HG02943 (cell line): ENCODE results near the gene NFE2L2.
"Not testable (repeated sequence)": the region's sequence is repeated elsewhere in the genome, so short reads cannot be mapped to it uniquely, and the experiment has no call there.

Source experiments
- ATAC-seq: cut with Tn5 transposase; IDR thresholded peaks from one replicate; pipeline ENCODE4 v1.9.1; 2021; ENCODE audit warnings: mild to moderate bottlenecking, low read depth, moderate library complexity; ENCODE audit not compliant: unreplicated experiment

Gene NFE2L2

DNA sequence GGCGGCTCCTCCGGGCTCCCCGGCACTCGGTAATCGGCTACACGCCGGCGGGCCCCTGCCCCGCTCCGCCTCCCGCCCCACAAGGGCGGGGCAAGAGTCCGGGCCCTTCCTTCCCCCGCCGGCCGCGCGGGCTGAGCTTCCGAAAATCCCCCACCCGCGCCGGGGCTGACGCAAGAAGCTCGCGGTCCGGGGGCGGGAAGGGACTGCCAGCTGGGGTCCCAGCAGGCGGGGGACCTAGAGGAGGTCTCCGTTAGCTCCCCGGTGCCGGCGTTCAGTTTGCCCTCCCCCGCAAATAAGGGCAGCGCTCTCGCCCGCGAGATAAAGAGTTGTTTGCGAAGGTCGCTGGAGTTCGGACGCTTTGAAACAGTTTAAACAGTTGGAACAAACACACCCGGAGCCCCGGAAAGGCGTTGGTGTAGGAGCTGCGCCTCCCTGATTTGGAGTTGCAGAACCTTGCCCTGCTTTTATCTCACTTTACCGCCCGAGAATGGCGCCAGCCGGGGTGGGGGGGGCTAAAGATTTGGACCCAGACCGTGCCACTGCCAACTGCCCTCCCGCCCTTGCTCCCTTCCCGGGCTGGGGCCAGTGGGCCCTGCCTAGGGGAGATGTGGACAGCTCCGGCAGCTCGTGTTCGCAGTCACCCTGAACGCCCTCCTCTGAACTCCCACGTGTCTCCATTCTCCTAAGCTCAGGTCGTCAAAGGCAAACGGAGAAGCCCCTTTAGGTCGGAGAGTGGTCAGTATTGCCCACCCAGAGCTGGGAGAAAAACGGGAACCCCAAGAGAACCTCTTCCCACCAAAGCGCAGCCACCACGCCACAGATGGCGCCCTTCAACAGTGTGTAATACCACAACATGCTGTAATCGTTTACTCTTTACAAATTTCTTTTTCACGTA, at the start of gene NFE2L2:
TSS of gene NFE2L2 (minus strand) at position 35 of the 895 bp plus-strand sequence. CDS start 151 bp downstream, outside the sequence.
- ATAC-seq, result peak; percentile 57

DNA sequence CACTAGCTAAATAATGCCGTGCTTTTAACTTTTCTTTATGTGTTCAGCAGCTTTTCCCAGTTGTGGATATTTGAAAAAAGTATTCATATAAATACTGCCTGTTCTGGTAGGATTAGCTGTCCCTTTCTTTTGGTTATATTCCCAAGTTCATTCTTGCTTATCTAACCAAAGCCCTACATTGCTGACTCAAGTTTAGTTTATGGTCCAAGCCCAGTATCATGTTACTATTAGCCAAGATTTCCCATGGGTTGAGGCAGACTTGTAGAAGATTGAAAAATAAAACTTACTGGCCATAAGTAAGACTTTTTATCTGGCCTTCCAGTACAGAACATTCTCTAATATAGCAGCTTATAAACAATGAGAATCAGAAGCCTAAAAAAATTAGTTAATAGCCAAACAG, 49.7 kb upstream of the NFE2L2 start:
- ATAC-seq, result no peak

DNA sequence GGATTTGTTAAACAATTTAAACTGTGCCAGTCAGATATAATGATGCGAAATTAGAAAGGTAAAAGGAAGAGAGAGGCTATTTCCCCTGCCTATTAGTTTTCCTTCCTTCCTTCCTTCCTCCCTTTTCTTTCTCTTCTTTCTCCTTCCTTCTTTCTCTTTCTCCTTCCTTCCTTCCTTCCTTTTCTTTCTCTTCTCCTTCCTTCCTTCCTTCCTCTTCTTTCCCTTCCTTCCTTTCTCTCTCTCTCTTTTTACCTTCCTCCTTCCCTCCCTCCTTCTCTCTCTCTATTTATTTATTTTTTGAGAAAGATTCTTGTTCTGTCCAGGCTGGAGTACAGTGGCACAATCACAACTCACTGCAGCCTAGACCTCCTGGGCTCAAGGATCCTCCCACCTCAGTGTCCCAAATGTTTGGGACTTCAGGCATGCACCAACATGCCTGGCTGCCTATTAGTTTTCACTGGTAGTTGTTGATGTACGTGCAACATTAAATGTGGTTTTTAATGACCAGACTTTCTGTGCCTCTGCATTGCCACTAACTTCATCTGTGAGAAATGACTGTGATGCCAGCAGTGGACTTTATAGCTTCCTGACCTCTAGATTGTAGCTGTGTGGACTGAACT, 48.7 kb upstream of the NFE2L2 start:
- ATAC-seq, result no peak

DNA sequence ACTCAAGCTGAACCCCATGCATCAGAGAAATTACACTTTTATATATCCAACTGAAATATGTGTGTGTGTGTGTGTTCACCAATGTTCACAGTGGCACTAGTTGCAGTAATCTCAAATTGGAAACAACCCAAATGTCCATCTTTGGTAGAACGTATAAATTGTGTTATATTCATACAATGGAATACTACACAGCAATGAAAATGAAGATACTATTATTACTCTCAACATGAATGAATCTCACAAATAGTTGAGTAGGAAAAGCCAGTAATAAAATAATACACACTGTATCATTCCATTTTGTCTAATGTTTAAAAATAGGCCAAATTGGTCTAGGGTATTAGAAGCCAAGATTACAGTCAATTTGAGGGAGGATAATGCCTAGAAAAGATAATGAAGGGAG, 48.0 kb upstream of the NFE2L2 start:
- no peak for ATAC-seq

DNA sequence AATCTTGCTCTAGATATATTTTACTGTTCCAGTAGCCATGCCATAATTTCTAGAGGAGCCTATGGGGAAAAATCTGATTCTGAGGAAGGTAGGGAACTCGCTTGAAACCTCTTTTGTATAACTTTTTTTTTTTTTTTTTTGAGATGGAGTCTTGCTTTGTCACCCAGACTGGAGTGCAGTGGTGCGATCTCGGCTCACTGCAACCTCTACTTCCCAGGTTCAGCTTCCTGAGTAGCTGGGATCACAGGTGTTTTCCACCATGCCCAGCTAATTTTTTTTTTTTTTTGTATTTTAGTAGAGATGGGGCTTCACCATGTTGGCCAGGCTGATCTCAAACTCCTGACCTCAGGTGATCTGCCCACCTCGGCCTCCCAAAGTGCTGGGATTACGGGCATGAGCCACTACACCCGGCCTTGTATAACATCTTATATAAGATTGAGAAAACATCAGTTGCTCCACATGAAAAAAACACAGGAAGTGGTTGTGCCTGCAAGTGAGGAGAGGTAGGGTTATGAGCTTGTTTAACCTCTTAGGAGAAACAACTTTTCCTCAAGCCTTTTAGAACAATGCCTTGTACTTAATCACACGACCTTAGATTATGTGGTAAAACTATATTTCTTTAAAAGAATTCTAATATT, 45.3 kb upstream of the NFE2L2 start:
- ATAC-seq, result not testable (repeated sequence)

DNA sequence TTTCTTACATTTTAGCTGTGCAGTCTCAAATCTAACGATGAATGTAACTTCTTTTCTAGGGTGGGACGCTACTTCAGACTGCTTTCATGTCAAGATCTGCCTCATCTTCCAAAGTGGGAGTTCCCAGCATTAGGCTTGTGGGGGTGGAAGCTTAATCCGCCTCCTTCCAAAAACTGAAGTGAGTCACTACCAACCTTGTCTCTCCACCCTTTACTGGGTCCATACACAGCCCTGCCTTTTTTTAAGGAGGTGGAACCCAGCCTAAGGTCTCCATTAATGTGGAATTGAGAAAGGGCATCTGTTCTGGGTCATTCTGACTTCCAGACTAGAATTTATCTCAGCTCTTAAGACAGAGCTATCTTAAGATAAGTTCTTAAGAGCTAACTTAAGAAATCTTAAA, 42.0 kb upstream of the NFE2L2 start:
- ATAC-seq, result no peak

DNA sequence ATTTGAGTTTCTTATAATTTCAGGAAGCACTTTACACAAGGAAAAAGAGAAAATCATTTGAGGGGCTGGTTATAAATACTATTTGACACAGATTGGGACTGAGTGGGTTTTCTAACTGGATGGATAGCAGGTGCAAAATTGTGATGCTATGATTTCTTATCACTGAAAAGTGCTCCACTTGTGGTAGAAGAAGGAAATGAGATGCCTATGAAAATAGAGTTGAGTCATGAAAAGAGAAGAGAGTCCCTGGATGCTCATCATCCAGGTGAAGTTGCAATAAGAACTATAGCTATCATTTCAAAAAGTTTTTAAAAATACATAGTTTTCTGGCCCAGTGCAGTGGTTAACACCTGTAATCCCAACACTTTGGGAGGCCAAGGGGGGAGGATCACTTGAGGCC, 39.4 kb upstream of the NFE2L2 start:
- no peak for ATAC-seq

DNA sequence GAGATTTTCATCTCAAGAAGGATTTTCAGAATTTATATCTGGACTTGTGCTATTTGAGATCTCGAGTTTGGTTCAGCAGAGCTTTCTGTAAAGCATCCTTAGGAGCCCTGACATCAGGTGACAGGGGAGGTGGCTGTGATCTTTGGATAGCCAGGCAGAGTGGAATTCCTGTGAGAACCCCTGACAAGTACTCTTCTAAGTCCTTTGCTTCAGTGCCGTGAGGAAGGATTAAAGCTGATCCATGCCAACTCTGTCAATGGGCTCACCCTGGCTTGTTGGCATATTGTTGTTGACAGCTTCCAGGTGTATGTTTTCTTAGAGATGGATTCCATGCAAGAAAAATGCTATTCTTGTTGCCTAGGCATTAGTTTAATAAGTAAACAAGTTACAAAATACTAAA, 38.0 kb upstream of the NFE2L2 start:
- no peak for ATAC-seq

DNA sequence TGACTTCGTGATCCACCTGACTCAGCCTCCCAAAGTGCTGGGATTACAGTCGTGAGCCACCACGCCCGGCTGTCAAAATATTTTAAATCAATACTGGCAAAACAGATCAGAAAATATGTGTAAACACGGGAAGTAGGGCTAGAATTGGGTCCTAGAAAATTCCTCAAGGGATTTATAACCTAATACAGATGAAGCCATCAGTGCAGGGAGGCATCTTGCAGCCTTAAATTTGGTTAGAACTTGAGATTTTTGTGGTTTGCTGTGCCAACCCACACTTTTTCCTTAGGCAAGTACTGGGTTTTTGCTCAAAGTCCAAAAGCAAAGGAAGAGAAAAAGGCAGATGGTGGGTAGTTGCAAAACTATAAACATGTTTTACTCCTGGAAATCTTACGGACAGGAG, 33.7 kb upstream of the NFE2L2 start:
- no peak for ATAC-seq

DNA sequence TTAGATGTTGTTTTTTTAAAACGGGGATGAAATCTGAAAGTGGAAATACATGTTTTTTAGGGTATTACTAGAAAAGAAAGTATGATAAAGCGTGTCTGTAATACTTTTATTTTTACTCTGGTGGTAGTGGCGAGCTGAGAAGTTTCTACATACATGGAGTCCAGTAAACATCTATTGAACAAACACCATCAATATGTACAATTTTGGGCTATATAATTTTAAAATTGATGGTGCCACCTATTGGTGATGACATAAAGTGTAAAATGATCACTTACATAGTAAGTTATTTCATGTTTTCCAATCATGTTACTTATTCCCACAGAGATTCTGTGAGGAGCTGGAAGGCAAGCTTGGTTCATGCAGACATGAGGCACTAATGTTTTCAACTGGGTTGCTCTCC, 31.5 kb upstream of the NFE2L2 start:
- peak; percentile 55 for ATAC-seq

DNA sequence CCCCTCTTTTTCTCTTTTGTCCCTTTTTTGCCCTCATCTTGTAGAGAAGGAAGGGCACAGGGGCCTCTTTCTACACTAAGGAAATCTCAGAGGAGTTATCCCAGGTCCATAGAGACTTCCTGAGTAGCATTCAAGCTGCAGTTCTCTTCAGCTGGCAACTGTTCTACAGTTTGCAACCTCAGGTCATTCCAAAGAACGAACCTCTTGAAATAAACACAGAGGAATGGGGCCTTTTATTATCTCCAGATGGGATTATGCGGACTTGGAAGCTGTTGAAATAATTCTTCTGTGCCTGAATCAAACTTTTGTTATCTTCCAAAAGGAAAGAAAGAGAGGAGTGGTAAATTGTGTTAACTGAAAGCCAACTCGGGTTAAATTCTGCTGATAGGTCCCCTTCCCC, 31.0 kb upstream of the NFE2L2 start:
- no peak for ATAC-seq

DNA sequence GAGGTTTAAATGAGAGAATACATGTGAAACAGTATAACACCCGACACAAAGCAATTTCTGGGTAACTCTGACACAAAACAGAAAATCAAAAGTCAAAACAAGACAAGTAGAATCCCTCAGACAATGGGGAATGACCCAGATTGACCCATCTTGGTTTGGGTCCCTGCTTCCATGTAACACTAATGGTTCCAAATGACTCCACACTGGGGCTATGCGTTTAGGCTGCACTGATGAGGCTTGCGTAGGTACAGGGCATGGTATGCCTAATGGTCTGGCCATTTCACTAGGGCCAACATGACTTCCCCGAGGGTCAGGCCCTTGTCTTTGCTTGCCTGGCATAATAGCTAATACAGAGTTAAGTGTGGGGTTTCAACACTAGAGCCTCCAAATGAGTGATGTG, 27.2 kb upstream of the NFE2L2 start:
- ATAC-seq, result no peak

DNA sequence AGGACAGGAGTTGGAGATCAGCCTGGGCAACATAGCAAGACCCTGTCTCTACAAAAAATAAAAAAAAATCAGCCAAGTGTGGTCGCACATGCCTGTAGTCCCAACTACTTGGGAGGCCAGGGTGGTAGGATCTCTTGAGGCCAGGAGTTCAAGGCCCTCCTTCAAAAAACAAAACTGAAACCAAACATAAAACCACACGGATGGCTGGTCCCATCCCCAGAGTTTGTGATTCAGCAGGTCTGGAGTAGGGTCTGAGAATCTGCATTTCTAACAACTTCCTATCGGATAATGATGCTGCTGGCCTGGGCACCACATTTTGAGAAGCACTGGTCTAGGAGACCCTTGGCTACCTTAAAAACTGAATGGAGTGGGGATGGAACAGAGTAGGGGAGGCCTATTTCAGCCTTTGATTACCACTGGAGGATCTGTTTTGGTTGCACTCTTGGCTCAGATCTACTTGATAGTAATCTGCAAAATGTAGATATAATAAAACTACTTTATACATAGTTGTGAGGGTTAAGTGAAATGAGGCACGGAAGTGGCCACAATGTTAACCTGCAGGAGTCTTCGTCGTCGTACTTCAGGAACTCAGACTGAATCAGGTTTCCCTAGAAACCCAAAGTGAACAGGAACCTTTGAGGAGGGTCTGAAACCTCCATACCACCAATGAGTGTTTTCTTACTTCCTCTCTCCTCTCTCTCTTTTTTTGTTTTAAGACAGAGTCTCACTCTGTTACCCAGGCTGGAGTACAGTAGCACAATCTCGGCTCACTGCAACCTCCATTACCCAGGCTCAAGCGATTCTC, 25.5 kb upstream of the NFE2L2 start:
- ATAC-seq, result peak; percentile 80

DNA sequence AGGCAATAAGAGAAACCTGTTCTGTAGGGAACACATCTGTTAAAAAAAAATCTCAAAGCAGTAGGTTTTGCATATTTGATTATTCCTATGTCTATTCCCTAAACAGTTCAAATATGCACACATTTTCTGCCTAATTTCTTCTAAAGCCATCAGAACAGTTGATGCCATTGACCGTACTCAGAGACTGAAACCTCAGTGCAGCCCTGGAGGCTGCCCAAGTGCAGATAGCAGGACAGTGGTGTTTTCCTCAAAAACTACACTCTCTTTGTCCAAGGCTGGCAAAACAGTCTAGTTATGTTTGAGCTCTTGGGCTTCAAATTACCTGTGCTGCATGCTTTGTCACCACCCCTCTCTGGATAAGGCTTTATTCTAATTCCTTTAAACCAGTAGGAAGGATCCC, 23.3 kb upstream of the NFE2L2 start:
- no peak for ATAC-seq

DNA sequence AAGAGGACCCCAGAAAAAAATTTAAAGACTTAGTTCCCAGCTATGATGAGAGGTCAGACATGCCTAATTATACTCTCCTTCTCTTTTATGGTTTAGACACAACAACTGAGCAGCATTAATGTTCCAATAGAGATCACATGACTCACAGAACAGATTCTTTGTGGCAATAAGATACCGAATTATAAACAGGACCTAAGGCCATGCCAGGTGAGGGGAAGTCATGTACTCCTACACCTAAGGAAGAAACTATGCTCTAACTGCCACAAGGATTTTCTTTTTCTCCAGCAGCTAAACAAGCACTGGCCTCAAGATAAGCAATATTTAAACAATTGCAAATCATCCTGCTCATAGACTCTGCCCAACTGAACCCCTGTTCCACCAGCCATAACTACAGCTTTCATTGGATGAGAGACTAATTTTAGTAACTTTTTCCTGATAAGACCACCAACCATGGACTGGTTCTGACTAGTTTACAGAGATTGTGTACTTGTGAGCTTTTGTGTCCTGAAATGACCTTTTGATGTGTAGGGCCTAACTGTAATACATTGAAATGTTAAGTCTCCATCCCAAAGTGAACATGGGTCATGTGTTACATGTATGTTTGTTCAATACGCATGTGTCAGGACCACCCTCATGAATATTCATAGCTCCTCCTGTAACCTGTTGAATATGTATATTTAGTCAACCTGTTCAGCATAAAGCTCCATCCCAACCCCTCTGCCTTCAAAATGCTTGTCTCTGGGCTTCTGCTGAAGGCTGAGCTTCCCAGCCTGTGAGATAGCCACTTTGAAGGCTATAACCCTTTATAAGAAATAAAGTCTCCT, 21.6 kb upstream of the NFE2L2 start:
- no peak for ATAC-seq

DNA sequence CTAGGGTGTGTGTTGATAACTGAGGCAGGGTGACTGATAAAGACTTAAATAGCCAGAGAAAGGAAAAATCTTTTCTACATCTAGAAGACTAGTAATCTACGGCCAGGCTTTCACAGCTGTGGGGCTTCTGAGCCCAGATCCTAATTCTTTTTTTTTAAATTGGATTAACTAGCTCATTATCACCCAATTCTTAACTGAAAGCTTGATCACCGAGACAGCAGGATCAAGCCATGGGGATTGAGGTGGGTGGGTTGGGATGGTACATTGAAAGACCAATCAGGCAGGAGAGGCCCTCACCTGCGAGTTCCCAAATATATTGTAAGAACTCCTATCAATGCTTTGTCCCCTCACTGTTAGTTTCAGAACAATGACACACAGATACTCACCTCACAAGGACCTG, 20.0 kb upstream of the NFE2L2 start:
- ATAC-seq, result no peak

DNA sequence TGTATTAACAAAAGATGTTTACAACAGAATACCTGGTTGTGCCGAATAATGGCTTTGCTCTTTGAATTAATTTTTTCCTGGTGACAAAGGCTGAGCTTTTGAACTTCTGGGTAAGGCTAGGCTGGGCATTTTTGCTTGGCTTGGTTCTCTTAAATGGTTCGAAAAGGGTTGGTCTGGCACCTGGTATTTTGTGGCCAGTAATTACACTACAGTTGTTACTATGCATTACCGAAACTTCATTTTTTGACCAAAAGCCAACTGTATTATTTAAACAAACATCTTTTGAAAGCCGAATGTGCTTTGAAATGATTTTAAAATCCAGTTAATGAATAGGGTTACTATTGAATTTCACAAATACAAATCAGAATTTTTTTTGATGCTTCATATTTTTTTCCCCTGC, 19.4 kb upstream of the NFE2L2 start:
- no peak for ATAC-seq

DNA sequence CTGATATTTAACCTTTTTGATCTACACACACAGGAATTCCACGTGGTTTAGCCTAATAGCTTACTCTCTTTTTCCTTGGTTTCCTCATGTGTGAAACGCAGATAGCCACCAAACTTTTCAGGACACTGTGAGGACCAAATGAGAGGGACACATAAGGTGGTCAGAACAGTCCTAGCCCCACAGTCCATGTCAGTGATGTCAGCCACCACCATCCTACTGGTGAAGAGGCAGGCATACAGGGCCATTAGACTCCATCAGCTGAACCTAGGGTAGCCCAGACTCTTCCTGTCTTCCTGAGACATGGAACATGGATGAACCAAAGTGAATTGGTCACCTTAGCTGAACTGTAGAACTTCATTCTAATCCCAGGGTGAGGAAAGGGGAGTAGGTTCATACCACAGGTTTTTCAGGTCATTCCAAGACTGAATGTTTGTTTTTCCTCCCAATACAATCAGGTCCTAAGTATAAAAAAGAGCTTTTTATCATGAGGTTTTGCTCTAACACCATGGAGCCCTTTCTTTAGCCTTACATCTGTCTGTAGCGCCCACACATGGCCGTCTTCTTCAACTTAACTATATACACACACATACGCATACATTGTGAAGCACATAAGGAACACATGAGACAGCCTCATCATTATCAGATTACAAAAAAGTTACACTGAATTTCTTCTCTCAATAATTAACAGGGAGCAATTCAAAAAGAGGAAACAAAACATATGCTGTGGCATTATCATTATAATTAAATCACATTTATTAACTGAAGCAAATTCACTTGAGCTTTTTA, 18.5 kb upstream of the NFE2L2 start:
- no peak for ATAC-seq

DNA sequence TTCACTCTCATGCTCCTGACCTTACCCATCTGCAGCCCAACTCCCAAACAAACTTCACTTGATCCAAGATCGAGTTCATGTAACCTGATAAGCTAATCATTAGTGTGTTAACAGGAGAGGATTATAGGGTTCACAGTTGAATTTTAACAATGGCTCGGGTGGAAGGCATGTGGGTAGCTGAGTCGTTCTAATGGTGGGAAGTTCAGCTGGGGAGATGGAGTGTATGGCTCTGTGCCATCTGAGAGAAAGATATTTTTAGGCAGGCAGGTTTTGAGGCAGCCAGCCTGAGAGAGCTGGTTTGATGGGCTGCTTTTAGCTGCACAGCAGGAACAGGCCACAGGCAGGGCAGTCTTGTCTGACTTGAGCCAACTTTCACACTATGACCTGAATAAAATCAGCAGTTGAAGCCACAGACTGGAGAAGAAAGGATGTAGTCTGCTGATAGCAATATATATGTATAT, 17.7 kb upstream of the NFE2L2 start:
- no peak for ATAC-seq
